HepG2 (cell line): ENCODE results near the gene TPRG1. TPM values are rescaled to one million over a fixed set of nuclear protein-coding genes. Genes with fewer than 3 reads are reported as not detected.

Source experiments
- ATAC-seq: fragments of 200-7000 bp; cut with Tn5 transposase; 3 replicates; pipeline ENCODE4 v1.9.1; 2020; ENCODE audit warnings: mild to moderate bottlenecking, moderate library complexity
- BruUV-seq: library from RNA; stranded (reverse); fragments of 400-500 nt; replicated peaks from 2 replicates; lab custom pipeline; 2021; lab: Mats Ljungman, UMichigan
- CTCF ChIA-PET: fragments of 300-600 bp; formaldehyde crosslinking; extraction: SDS; loops from one replicate; lab custom pipeline; 2021; ENCODE audit warnings: low total read pairs, inconsistent platforms, low intra/inter-chr PET ratio; lab: Yijun Ruan, JAX
- POLR2A ChIA-PET: fragments of 350-600 bp; sonication (Branson Sonifier 250); formaldehyde crosslinking; loops from one replicate; lab custom pipeline; 2020; ENCODE audit warnings: antibody characterized with exemption, inconsistent platforms; lab: Yijun Ruan, JAX
- DNase-seq: peaks from one replicate; pipeline ENCODE4 v3.0.0-alpha.2; 2015; ENCODE audit warnings: low spot score
- FAIRE-seq: peaks from 3 replicates; lab custom pipeline; 2011; peaks lifted over from hg19 to GRCh38; lab: Jason Lieb, UNC
- H2AFZ ChIP-seq: one replicate; pipeline ENCODE4 v1.6.1; 2011; ENCODE audit warnings: low read length, inconsistent platforms
- H3K27ac ChIP-seq: fragments of 300-600 bp; 3 replicates; pipeline ENCODE4 v1.8.0; 2011; ENCODE audit warnings: mixed run types, mild to moderate bottlenecking, mixed read lengths, low read length, inconsistent platforms; ENCODE audit not compliant: insufficient read depth; ENCODE audit errors: extremely low read length
- H3K27me3 ChIP-seq, 2 experiments: fragments of 200-600 bp in 1 of 2; 2 replicates in 1 of 2; 3 replicates in 1 of 2; pipeline versions ENCODE4 v1.6.0 to v1.8.0; 2011; ENCODE audit warnings: low read length in 2 of 2, mild to moderate bottlenecking in 2 of 2, moderate library complexity in 2 of 2, inconsistent platforms in 1 of 2; ENCODE audit not compliant: insufficient read depth in 2 of 2, control insufficient read depth in 1 of 2
- H3K36me3 ChIP-seq, 2 experiments: fragments of 200-600 bp in 1 of 2; replicated peaks in 1 of 2; 2 replicates in 1 of 2; 3 replicates in 1 of 2; pipeline versions ENCODE4 v1.5.1 to v1.8.0; 2011; ENCODE audit warnings: low read length in 2 of 2, inconsistent platforms in 1 of 2; ENCODE audit not compliant: insufficient read depth in 2 of 2, control insufficient read depth in 1 of 2
- H3K4me1 ChIP-seq: 2 replicates; pipeline ENCODE4 v1.5.1; 2012; ENCODE audit warnings: low read length, inconsistent platforms; ENCODE audit not compliant: insufficient read depth
- H3K4me2 ChIP-seq: 2 replicates; pipeline ENCODE4 v1.6.0; 2011; ENCODE audit warnings: low read depth, low read length, inconsistent platforms
- H3K4me3 ChIP-seq, 3 experiments: fragments of 200-600 bp in 1 of 3; sonication (generic), shearing (Covaris generic) in 1 of 3; replicated peaks in 1 of 3; 2 replicates each; pipeline ENCODE4 v1.5.1; 2011 to 2016; ENCODE audit warnings: low read length in 3 of 3, inconsistent platforms in 2 of 3, low read depth in 2 of 3, mild to moderate bottlenecking in 2 of 3, control low read depth in 1 of 3, mixed read lengths in 1 of 3; ENCODE audit not compliant: insufficient read depth in 1 of 3
- H3K79me2 ChIP-seq: one replicate; pipeline ENCODE4 v1.6.1; 2011; ENCODE audit warnings: low read length, inconsistent platforms; ENCODE audit not compliant: insufficient read depth
- H3K9ac ChIP-seq: 2 replicates; pipeline ENCODE4 v1.6.0; 2011; ENCODE audit warnings: mild to moderate bottlenecking, low read depth, low read length, inconsistent platforms; ENCODE audit not compliant: insufficient read depth
- H3K9me3 ChIP-seq: 2 replicates; pipeline ENCODE4 v1.5.1; 2012; ENCODE audit warnings: mild to moderate bottlenecking, low read length
- H4K20me1 ChIP-seq: 2 replicates; pipeline ENCODE4 v1.6.0; 2011; ENCODE audit warnings: inconsistent platforms, mild to moderate bottlenecking, low read length, moderate library complexity; ENCODE audit not compliant: insufficient read depth
- GABPB1 ChIP-seq: IDR thresholded peaks from 2 replicates; pipeline ENCODE4 v1.6.1; 2016; ENCODE audit warnings: mild to moderate bottlenecking, missing genetic modification reagents, moderate library complexity, missing compliant biosample characterization
- HNF1B ChIP-seq: sonication (generic); formaldehyde crosslinking; IDR thresholded peaks from 2 replicates; pipeline ENCODE4 v1.5.1; 2020; ENCODE audit warnings: mild to moderate bottlenecking, moderate library complexity, missing genetic modification reagents
- NCOA2 ChIP-seq: sonication (generic); formaldehyde crosslinking; IDR thresholded peaks from 2 replicates; pipeline ENCODE4 v1.8.0; 2022; ENCODE audit warnings: inconsistent platforms
- NR2F6 ChIP-seq, 2 experiments: IDR thresholded peaks; 2 replicates each; pipeline ENCODE4 v1.6.1; 2016; ENCODE audit warnings: antibody characterized with exemption in 1 of 2, mild to moderate bottlenecking in 1 of 2
- THAP9 ChIP-seq: sonication (generic); formaldehyde crosslinking; IDR thresholded peaks from 2 replicates; pipeline ENCODE4; 2020; ENCODE audit warnings: missing genetic modification reagents, mild to moderate bottlenecking, borderline replicate concordance
- XRCC5 ChIP-seq: fragments of 200-400 bp; formaldehyde crosslinking; optimal IDR thresholded peaks from 2 replicates; pipeline ENCODE3; 2017; ENCODE audit warnings: mild to moderate bottlenecking, low read length
- ZNF143 ChIP-seq: sonication (generic); formaldehyde crosslinking; IDR thresholded peaks from 2 replicates; pipeline ENCODE4 v1.4.0; 2020; ENCODE audit warnings: missing genetic modification reagents
- ZNF7 ChIP-seq: IDR thresholded peaks from 2 replicates; pipeline ENCODE4 v1.6.1; 2016; ENCODE audit warnings: missing biosample characterization, missing genetic modification reagents
- WGBS: methylation state at CpG from one replicate; pipeline ENCODE4 v1.1.6; 2017; ENCODE audit warnings: low lambda C conversion rate; 5-methylcytosine and 5-hydroxymethylcytosine counted together
- in situ Hi-C: cut with HindIII; loops from 2 replicates; pipeline ENCODE4 v1.10.0; 2017; ENCODE audit warnings: low pct_unique_long_range_greater_than_20kb; ENCODE audit not compliant: extremely low pct_ligation_motif_present
- intact Hi-C: fragments of 100-400 bp; cut with micrococcal nuclease; formaldehyde crosslinking; loops from one replicate; pipeline ENCODE4 v1.10.0; 2022; ENCODE audit not compliant: unreplicated experiment
- polyA plus RNA-seq, 8 experiments: library from polyadenylated mRNA; depleted of rRNA in 3 of 8; stranded (reverse) in 7 of 8; unstranded in 1 of 8; fragments of >200 nt; fragmentation: Illumina TruSeq in 4 of 8; extraction: Trizol in 4 of 8; gene quantifications; 2 replicates each; pipeline versions ENCODE4 v1.2.1 to v1.2.3, GENCODE V29; 2011 to 2016; ENCODE audit warnings: low read depth in 4 of 8, missing spikeins in 1 of 8, mixed read lengths in 1 of 8; ENCODE audit not compliant: insufficient read depth in 1 of 8
- total RNA-seq, 5 experiments: library from RNA; depleted of rRNA; stranded (reverse); fragments of >200 nt; fragmentation: Illumina TruSeq; extraction: Trizol; gene quantifications; 2 replicates each; pipeline ENCODE4 v1.2.3, GENCODE V29; 2016; ENCODE audit warnings: low read depth in 1 of 5

The TPRG1 gene
- total and polyA plus RNA-seq, 2 of the 13 experiments (the other 11 are each of a cell fraction or from before 2014, with no cell fraction given), result 0.17 TPM; not detected in 1

- Histone ChIP-seq H3K4me2 (no peak overlapping the region), H3K36me3 (no peaks in the 10 kb centered on the region), H4K20me1 (no peaks in the 10 kb centered on the region), H2AFZ (no peak overlapping the region), H3K4me1 (no peaks in the 10 kb centered on the region), H3K9ac (no peak overlapping the region), H3K9me3 (no peaks in the 10 kb centered on the region), H3K4me3 (no peak overlapping the region), H3K79me2 (no peaks in the 10 kb centered on the region), H3K27ac (no peak overlapping the region), H3K27me3 (no peaks in the 10 kb centered on the region)
- 60% methylated on average over 5 of the region's 5 CpGs for WGBS
- no peak for TF ChIP-seq XRCC5
- no peak for TF ChIP-seq HNF1B (CRISPR knock-in tag)
- no peak for TF ChIP-seq ZNF143 (CRISPR knock-in tag)
- no peak for TF ChIP-seq ZNF7 (CRISPR knock-in tag)
- BruUV-seq, result no TSS peak
- no peak for ATAC-seq
- no peak for DNase-seq
- no peak for FAIRE-seq
- CTCF ChIA-PET, result no interaction called here
- intact Hi-C loops (no loop called here), in situ Hi-C loops (no loop called here)
- POLR2A ChIA-PET, result no interaction called here
Measured at GRCh38 chr3:189286916-189287315, 115.1 kb downstream of the TPRG1 start.

- POLR2A ChIA-PET, result no interaction called here
Measured at GRCh38 chr3:189288348-189289235, 116.8 kb downstream of the TPRG1 start.

More at GRCh38 chr3:189288348-189289235, 116.8 kb downstream of the TPRG1 start:
- intact Hi-C loops (no loop called here), in situ Hi-C loops (no loop called here)
- Histone ChIP-seq H3K79me2 (no peaks in the 10 kb centered on the region), H3K4me3 (no peak overlapping the region), H3K4me2 (no peak overlapping the region), H3K4me1 (no peaks in the 10 kb centered on the region), H3K36me3 (no peaks in the 10 kb centered on the region), H3K9ac (no peak overlapping the region), H2AFZ (no peak overlapping the region), H3K9me3 (no peaks in the 10 kb centered on the region), H4K20me1 (no peaks in the 10 kb centered on the region), H3K27me3 (no peaks in the 10 kb centered on the region), H3K27ac (no peak overlapping the region)
- no peak for DNase-seq
- no peak for FAIRE-seq
- BruUV-seq, result no TSS peak
- no peak for ATAC-seq
- CTCF ChIA-PET, result no interaction called here
- 18% methylated on average over 7 of the region's 7 CpGs for WGBS
- TF ChIP-seq THAP9 (no peak), NR2F6 (IDR thresholded peaks at IDR 0.05) (no peak), NR2F6 (CRISPR knock-in tag; IDR thresholded peaks at IDR 0.05) (no peak), NCOA2 (CRISPR knock-in tag) (no peak), GABPB1 (CRISPR knock-in tag) (no peak)
